ENCODE results near the gene OR2M4. TPM values are rescaled to one million over a fixed set of nuclear protein-coding genes. Genes with fewer than 3 reads are reported as not detected.

OR2M4 gene
- not detected in 2 replicates for total RNA-seq

GRCh38 chr1:248231117-248231516 lies at the start of gene OR2M4:
Gene OR2M4 (plus strand): TSS chr1:248231417. CDS start chr1:248238929, 7,512 bp downstream.

DNA sequence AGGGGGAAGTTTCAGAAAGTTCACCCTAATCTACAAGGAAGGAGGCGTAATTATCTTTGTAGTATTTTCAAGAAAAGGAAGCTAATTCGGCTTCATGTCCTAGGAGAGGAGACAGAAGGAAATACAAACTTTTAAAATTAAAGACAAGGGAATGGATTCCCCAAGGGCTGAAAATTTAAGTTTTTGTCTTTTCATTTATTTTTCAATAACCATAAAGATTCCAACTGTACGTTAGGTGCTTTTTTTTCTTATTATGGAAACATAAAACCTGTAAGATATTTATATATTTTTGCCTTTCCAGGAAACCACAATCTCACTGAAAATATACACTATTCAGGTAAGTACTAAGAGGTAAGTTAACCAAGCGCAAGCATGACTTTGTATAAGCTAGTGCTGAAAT lies 34.3 kb upstream of the OR2M4 start, which contains the start of gene OR2M3:
Gene OR2M3, plus strand, starts transcription at position 301 of the 400 bp plus-strand sequence. CDS start 5,803 bp downstream, outside the sequence.

DNA sequence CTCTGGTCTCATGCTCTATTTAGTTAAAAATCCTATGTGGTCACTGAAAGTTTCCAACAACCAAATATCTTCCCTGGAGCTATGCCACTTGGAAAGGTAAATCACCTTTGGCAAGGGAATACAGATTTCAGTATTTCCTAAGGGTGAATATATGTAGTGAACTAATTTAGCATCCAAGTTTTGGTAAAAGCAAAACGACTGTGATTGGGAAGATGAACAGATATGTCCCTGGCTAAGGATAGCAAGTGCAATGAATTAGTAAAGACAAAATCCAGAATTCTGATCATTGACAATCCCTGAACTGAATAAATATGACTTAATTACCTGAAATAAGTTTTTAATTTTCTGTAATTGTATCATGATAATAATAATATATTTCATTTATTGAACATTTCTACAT lies 46.7 kb downstream of the OR2M4 start, which contains the start of gene OR2T33:
Gene OR2T33, minus strand, starts transcription at position 101 of the 400 bp plus-strand sequence. CDS start 4,162 bp downstream, outside the sequence.

Other genes with a start within 250 kb of the OR2M4 start
- not detected in 2 replicates for gene OR2L5, start 217.8 kb upstream of the OR2M4 start, total RNA-seq
- gene OR2L2, start 201.3 kb upstream of the OR2M4 start, total RNA-seq, result under 0.01 TPM in 1 of 2 replicates, not detected in the other
- not detected in 2 replicates for gene OR2L3, start 184.6 kb upstream of the OR2M4 start, total RNA-seq
- not detected in 2 replicates for gene OR2L13, start 136.2 kb upstream of the OR2M4 start, total RNA-seq
- not detected in 2 replicates for gene OR2M5, start 86.3 kb upstream of the OR2M4 start, total RNA-seq
- gene OR2M2, start 56.6 kb upstream of the OR2M4 start, total RNA-seq, result not detected in 2 replicates
- not detected in 2 replicates for gene OR2M3, start 34.2 kb upstream of the OR2M4 start, total RNA-seq
- not detected in 2 replicates for gene OR2T33, start 46.6 kb downstream of the OR2M4 start, total RNA-seq
- gene OR2T12, start 72.0 kb downstream of the OR2M4 start, total RNA-seq, result not detected in 2 replicates
- gene OR2M7, start 93.2 kb downstream of the OR2M4 start, total RNA-seq, result not detected in 2 replicates
- not detected in 2 replicates for gene OR14C36, start 117.4 kb downstream of the OR2M4 start, total RNA-seq
- gene OR2T4, start 130.2 kb downstream of the OR2M4 start, total RNA-seq, result not detected in 2 replicates
- not detected in 2 replicates for gene OR2T6, start 144.3 kb downstream of the OR2M4 start, total RNA-seq
- gene OR2T1, start 171.6 kb downstream of the OR2M4 start, total RNA-seq, result not detected in 2 replicates
- gene OR2T2, start 214.2 kb downstream of the OR2M4 start, total RNA-seq, result not detected in 2 replicates
- gene OR2T3, start 241.9 kb downstream of the OR2M4 start, total RNA-seq, result not detected in 2 replicates

Measured in smooth muscle cell of trachea (primary cell).